GM19372 (cell line): ENCODE measurements around the gene MPP2.
"Not testable (repeated sequence)": the region's sequence is repeated elsewhere in the genome, so short reads cannot be mapped to it uniquely, and the experiment has no call there.

Experiments
- ATAC-seq: cut with Tn5 transposase; IDR thresholded peaks from one replicate; pipeline ENCODE4 v1.9.1; 2021; ENCODE audit warnings: mild to moderate bottlenecking, low read depth, moderate library complexity; ENCODE audit not compliant: unreplicated experiment

Gene MPP2

GRCh38 chr17:43877451-43878155 lies 29.7 kb downstream of the MPP2 start:
- no peak for ATAC-seq

- no peak for ATAC-seq
Measured at GRCh38 chr17:43877031-43877430, 30.3 kb downstream of the MPP2 start.

- no peak for ATAC-seq
Measured at GRCh38 chr17:43875476-43876147, 31.7 kb downstream of the MPP2 start.

- no peak for ATAC-seq
Measured at GRCh38 chr17:43874293-43874692, 33.0 kb downstream of the MPP2 start.

- ATAC-seq, result no peak
Measured at GRCh38 chr17:43873815-43874214, 33.5 kb downstream of the MPP2 start.

- ATAC-seq, result no peak
Measured at GRCh38 chr17:43873091-43873490, 34.2 kb downstream of the MPP2 start.

GRCh38 chr17:43871946-43872690 lies 35.2 kb downstream of the MPP2 start:
- no peak for ATAC-seq

GRCh38 chr17:43869031-43869430 lies 38.3 kb downstream of the MPP2 start:
- not testable (repeated sequence) for ATAC-seq

- no peak for ATAC-seq
Measured at GRCh38 chr17:43868226-43868994, 38.9 kb downstream of the MPP2 start.

GRCh38 chr17:43864161-43864984 lies 43.0 kb downstream of the MPP2 start:
- no peak for ATAC-seq

- ATAC-seq, result no peak
Measured at GRCh38 chr17:43861960-43862359, 45.4 kb downstream of the MPP2 start.

- ATAC-seq, result no peak
Measured at GRCh38 chr17:43860927-43861622, 46.3 kb downstream of the MPP2 start.

- no peak for ATAC-seq
Measured at GRCh38 chr17:43860077-43860725, 47.1 kb downstream of the MPP2 start.

GRCh38 chr17:43857957-43858600 lies 49.3 kb downstream of the MPP2 start:
- ATAC-seq, result no peak

GRCh38 chr17:43857141-43857540 lies 50.2 kb downstream of the MPP2 start:
- no peak for ATAC-seq

- ATAC-seq, result no peak
Measured at GRCh38 chr17:43856141-43856540, 51.2 kb downstream of the MPP2 start.

GRCh38 chr17:43855061-43855460 lies 52.3 kb downstream of the MPP2 start:
- no peak for ATAC-seq

- no peak for ATAC-seq
Measured at GRCh38 chr17:43854498-43854897, 52.8 kb downstream of the MPP2 start.
